Transverse colon (tissue), 4 donors: ENCODE data around the gene PHLDA3. TPM values are rescaled to one million over a fixed set of nuclear protein-coding genes. Genes with fewer than 3 reads are reported as not detected.

Experiments
- DNase-seq: peaks from one replicate; pipeline ENCODE4 v3.0.0-alpha.2; 2019
- H3K27ac ChIP-seq, 4 donors: fragments of 200-600 bp; sonication (generic); 2 replicates each; pipeline ENCODE4 v1.5.1; 2016 to 2018; ENCODE audit warnings: inconsistent platforms in 4 of 4
- H3K27me3 ChIP-seq: fragments of 200-600 bp; sonication (generic); 2 replicates; pipeline ENCODE4 v1.5.1; 2017; ENCODE audit warnings: inconsistent platforms
- H3K36me3 ChIP-seq, 4 donors: fragments of 200-600 bp; sonication (generic); 2 replicates each; pipeline ENCODE4 v1.5.1; 2017 to 2019; ENCODE audit warnings: inconsistent platforms in 4 of 4
- H3K4me1 ChIP-seq, 4 donors: fragments of 200-600 bp; sonication (generic); 2 replicates each; pipeline ENCODE4 v1.5.1; 2017 to 2020; ENCODE audit warnings: inconsistent platforms in 4 of 4
- H3K4me3 ChIP-seq, 4 donors: fragments of 200-600 bp; sonication (generic); 1 replicate in 1 of 4; 2 replicates in 3 of 4; pipeline versions ENCODE4 v1.5.1 to v1.6.1; 2017 to 2019; ENCODE audit warnings: inconsistent platforms in 4 of 4
- H3K9me3 ChIP-seq, 2 donors: fragments of 200-600 bp; sonication (generic); 2 replicates each; pipeline ENCODE4 v1.5.1; 2017 to 2019; ENCODE audit warnings: inconsistent platforms in 2 of 2
- EP300 ChIP-seq: sonication (generic); formaldehyde crosslinking; IDR thresholded peaks from one replicate; pipeline ENCODE4 v1.6.1; 2017; ENCODE audit warnings: antibody characterized with exemption, low read depth
- POLR2A ChIP-seq: fragments of 450-650 bp; IDR thresholded peaks from one replicate; pipeline ENCODE4 v1.6.1; 2016; ENCODE audit warnings: antibody characterized with exemption, mild to moderate bottlenecking, moderate library complexity
- POLR2AphosphoS5 ChIP-seq, 3 donors: sonication (generic); formaldehyde crosslinking; IDR thresholded peaks; one replicate each; pipeline ENCODE4 v1.6.1; 2016; ENCODE audit warnings: antibody characterized with exemption in 3 of 3
- WGBS, 2 donors: methylation state at CpG; one replicate each; pipeline ENCODE4 v1.1.5; 2018; ENCODE audit warnings: low coverage in 1 of 2; 5-methylcytosine and 5-hydroxymethylcytosine counted together
- in situ Hi-C, 4 donors: fragments of 200-750 bp; cut with MboI; loops; one replicate each; pipeline versions ENCODE4 v1.15.0 to v1.15.1; 2017; ENCODE audit warnings: low sequenced_read_pairs in 3 of 4, low pct_ligation_motif_present in 1 of 4, low pct_unique_long_range_greater_than_20kb in 1 of 4
- intact Hi-C: fragments of 100-400 bp; cut with DNase I; formaldehyde crosslinking; loops from one replicate; pipeline ENCODE4 v1.15.1; 2023; ENCODE audit warnings: low total_unique reads
- total RNA-seq, 4 donors: library from RNA; depleted of rRNA; stranded (reverse); fragments of >200 nt; gene quantifications; one replicate each; pipeline ENCODE4 v1.1.0, GENCODE V29; 2016
- TF ChIP-seq, protein P1 (sequence below), 5 experiments: fragments of 200-600 bp in 3 of 5; fragments of 450-650 bp in 2 of 5; sonication (generic) in 3 of 5; IDR thresholded peaks; 1 replicate in 2 of 5; 2 replicates in 3 of 5; pipeline ENCODE4 v1.5.1; 2016 to 2017; ENCODE audit warnings: antibody characterized with exemption in 5 of 5, inconsistent platforms in 3 of 5, mild to moderate bottlenecking in 2 of 5, moderate library complexity in 1 of 5

Gene PHLDA3
- total RNA-seq, 4 donors from 2014 or later, result 19.4 to 47.6 (median 31.5) TPM

DNA sequence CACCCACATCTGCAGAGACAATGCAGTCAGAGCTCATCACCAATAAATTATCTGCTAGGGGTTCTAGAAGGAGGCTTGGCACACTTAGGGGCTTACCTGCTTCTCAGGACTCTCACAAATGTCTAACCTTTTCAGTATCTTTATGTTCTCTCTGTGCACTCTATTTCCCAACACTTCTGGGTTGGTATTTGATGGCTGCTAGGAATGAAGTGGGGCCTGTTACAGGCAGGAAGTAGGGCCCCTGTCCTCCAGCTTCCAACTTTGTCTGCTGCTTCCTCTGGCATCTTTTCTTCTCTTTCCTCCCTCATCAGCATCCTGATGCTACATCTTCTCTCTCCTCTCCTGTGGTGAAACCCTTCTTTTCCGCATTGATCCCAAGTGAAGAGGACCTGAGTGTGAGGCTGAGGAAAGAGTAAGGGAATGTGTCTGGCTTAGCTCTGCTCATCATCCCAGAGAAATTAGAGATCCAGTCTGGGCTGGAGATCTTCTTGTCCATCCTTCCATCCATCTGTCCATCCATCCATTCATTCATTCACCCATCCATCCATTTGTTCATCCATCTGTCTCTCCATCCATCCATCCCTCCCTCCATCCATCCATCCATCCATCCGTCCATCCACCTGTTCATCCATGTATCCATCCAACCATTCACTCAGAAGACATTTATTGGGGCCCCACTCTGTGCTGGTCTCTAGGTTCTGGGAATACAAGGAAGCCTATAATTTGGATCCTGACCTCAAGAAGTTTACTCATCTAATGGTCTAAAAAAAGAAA, 40.8 kb upstream of the PHLDA3 start:
- WGBS, 2 donors, result 98 to 100% methylated on average over 1 to 2 of the region's 2 CpGs
- H3K4me1 ChIP-seq, result peaks cover 11 to 46% (median 42%) of the 10 kb centered on the region in 4 donors

DNA sequence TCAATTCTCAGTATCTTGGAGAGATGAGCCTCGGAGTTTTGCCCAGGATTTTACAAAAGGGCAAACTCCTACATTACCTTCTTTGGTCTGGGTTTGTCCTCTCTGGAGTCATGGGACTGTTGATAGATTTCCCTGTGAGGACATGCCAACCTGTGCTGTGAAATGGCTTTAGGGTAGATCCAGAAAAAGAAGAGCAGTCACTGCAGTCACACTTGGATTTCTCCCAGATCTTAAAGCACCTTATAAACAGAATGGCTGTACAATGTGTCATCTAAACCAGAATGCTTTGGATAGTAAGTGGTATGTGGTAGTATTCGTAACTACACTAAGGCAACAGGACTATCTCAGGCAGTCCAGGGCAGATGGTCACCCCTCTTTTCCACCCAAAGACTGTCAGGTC, 39.8 kb upstream of the PHLDA3 start:
- H3K9me3 ChIP-seq, result no peaks in the 10 kb centered on the region
- intact Hi-C loops, result no loop called here
- in situ Hi-C loops, result no loop called here
- DNase-seq, result no peak
- 72% methylated on average over 2 of the region's 2 CpGs; no CpG with 5 or more reads in 1 of the 2 donors for WGBS, 2 donors
- peak overlapping the region; percentile 93 to 97 (median 96) for H3K27ac ChIP-seq
- H3K36me3 ChIP-seq, result no peaks in the 10 kb centered on the region
- no peak for TF ChIP-seq EP300
- TF ChIP-seq, protein P1, sequence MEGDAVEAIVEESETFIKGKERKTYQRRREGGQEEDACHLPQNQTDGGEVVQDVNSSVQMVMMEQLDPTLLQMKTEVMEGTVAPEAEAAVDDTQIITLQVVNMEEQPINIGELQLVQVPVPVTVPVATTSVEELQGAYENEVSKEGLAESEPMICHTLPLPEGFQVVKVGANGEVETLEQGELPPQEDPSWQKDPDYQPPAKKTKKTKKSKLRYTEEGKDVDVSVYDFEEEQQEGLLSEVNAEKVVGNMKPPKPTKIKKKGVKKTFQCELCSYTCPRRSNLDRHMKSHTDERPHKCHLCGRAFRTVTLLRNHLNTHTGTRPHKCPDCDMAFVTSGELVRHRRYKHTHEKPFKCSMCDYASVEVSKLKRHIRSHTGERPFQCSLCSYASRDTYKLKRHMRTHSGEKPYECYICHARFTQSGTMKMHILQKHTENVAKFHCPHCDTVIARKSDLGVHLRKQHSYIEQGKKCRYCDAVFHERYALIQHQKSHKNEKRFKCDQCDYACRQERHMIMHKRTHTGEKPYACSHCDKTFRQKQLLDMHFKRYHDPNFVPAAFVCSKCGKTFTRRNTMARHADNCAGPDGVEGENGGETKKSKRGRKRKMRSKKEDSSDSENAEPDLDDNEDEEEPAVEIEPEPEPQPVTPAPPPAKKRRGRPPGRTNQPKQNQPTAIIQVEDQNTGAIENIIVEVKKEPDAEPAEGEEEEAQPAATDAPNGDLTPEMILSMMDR (IDR thresholded peaks at IDR 0.05), result no peak
- H3K27me3 ChIP-seq, result no peaks in the 10 kb centered on the region
- H3K4me1 ChIP-seq, result peaks cover 11 to 55% (median 48%) of the 10 kb centered on the region in 4 donors
- no peak overlapping the region for H3K4me3 ChIP-seq

More for the DNA sequence above, 40.8 kb upstream of the PHLDA3 start:
- peak overlapping the region; percentile 93 to 97 (median 96) for H3K27ac ChIP-seq
- H3K36me3 ChIP-seq, result no peaks in the 10 kb centered on the region
- TF ChIP-seq POLR2AphosphoS5 (IDR thresholded peaks at IDR 0.05) (no peak), POLR2A (no peak), EP300 (no peak)
- TF ChIP-seq, protein P1 (IDR thresholded peaks at IDR 0.05), result no peak
- H3K9me3 ChIP-seq, result no peaks in the 10 kb centered on the region
- DNase-seq, result no peak
- in situ Hi-C loops (no loop called here), intact Hi-C loops (loop anchor here (5.0 kb wide), 1 partner anchor 62 kb away; no protein-coding TSS in a partner anchor)
- no peak overlapping the region for H3K4me3 ChIP-seq
- H3K27me3 ChIP-seq, result no peaks in the 10 kb centered on the region

DNA sequence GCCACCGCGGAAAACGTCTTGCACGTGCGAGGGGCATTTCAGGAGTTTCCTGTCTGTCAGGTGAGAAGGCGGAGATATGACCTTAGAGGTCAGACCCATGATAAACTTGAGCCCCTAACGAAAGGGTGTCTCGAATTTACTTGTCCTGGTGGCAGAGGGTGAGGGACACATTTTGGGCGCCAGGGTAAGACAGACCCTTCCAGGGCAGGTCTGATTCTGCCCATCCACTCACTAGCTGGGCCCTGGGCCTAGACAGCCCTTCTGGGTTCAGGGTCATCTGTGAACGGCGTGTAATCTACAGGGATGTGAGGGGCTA, 38.3 kb upstream of the PHLDA3 start:
- peak overlapping the region; percentile 93 to 97 (median 96) for H3K27ac ChIP-seq
- in situ Hi-C loops, result no loop called here
- intact Hi-C loops, result no loop called here
- H3K4me1 ChIP-seq, result peaks cover 11 to 65% (median 44%) of the 10 kb centered on the region in 4 donors
- H3K36me3 ChIP-seq, result no peaks in the 10 kb centered on the region
- DNase-seq, result no peak
- no peak for TF ChIP-seq POLR2A
- TF ChIP-seq POLR2AphosphoS5 (IDR thresholded peaks at IDR 0.05), result no peak
- no peak for TF ChIP-seq EP300
- TF ChIP-seq, protein P1 (IDR thresholded peaks at IDR 0.05), result peak in 1 of 5 experiments; percentile 11
- no peaks in the 10 kb centered on the region for H3K27me3 ChIP-seq
- H3K4me3 ChIP-seq, result peak overlapping the region in 3 of 4 donors; percentile 65 to 88 (median 71)
- 49% methylated on average over 8 of the region's 11 CpGs; no CpG with 5 or more reads in 1 of the 2 donors for WGBS, 2 donors
- no peaks in the 10 kb centered on the region for H3K9me3 ChIP-seq

DNA sequence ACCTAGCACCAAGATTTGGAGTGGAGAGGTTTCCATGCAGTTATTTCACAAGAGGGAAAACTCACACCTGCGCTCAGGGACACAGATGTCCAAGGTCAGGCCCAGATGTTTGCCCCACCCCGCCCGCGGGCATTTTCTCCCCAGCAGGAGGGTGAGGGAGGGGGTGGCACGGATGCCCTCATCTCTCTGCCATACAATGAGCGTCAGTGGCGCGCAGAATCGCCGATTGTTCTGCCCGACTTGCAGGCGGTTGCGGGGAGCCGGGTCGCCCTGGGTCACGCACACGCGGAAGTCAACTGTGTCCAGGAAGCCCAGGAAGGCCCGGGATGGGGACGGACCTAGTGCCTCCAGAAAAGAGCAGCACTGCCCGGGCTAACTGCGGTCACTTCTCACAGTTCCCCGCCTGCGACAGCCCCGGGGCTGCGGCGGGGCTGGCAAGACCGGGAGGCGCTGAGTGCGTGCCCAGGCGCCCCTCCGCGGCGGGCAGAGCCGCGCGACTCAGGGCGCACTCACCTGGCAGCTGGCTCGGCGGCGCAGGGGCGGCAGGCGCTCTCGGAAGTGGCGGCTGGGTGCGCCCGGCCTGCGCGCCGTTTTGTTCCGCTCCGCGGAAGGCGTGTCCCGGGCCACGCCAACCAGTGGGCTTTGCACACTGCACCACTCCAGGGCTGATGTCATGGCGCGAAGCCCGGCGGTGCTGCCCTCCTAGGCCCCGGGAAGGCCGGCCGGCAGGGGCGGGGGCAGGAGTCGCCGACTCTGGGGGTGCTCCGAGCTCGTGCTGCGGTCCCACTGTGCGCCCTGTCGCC, 37.8 kb upstream of the PHLDA3 start, which contains the start of gene CSRP1:
Gene CSRP1 (minus strand): TSS at position 567 of the 803 bp plus-strand sequence. CDS start 10,820 bp downstream, outside the sequence.
- peak; percentile 92 for DNase-seq
- TF ChIP-seq EP300 (no peak), POLR2A (peak; percentile 94), POLR2AphosphoS5 (IDR thresholded peaks at IDR 0.05) (peak; percentile 95 to 99 (median 98))
- TF ChIP-seq, protein P1 (IDR thresholded peaks at IDR 0.05), result peak in 1 of 5 experiments; percentile 19
- Histone ChIP-seq H3K4me1 (peaks cover 8 to 65% (median 44%) of the 10 kb centered on the region in 4 donors), H3K27me3 (no peaks in the 10 kb centered on the region), H3K9me3 (no peaks in the 10 kb centered on the region), H3K4me3 (peak within 1 kb of the TSS; percentile 42 to 88 (median 68)), H3K27ac (peak within 1 kb of the TSS; percentile 93 to 97 (median 96)), H3K36me3 (no peaks in the 10 kb centered on the region)
- intact Hi-C loops, result no loop called here
- in situ Hi-C loops, result no loop called here
- WGBS, 2 donors, result 0 to 7% methylated on average over 2 to 25 of the region's 71 CpGs
